Measurements from ENCODE around the gene AGK. TPM values are rescaled to one million over a fixed set of nuclear protein-coding genes. Genes with fewer than 3 reads are reported as not detected.

Gene AGK
- total RNA-seq, 1 experiment from 2014 or later: 41.9 TPM

GRCh38 chr7:141648276-141649114 is 97.3 kb downstream of the AGK start:
- intact Hi-C loops (cut with micrococcal nuclease; ENCODE audit: unreplicated experiment): no loop called here
- H3K36me3 ChIP-seq (ENCODE audit: insufficient read depth, low read length, poor library complexity, severe bottlenecking): peaks cover 3% of the 10 kb centered on the region

GRCh38 chr7:141649137-141649864 is 98.1 kb downstream of the AGK start:
- Histone ChIP-seq H3K4me1 (ENCODE audit: insufficient read depth, low read length, poor library complexity, severe bottlenecking) (no peaks in the 10 kb centered on the region), H3K27me3 (replicated peaks; ENCODE audit: insufficient read depth, low read depth, low read length, poor library complexity) (no peaks in the 10 kb centered on the region), H3K36me3 (ENCODE audit: insufficient read depth, low read length, poor library complexity, severe bottlenecking) (peaks cover 3% of the 10 kb centered on the region), H3K27ac (ENCODE audit: low read depth, low read length, poor library complexity, severe bottlenecking) (no peak overlapping the region), H3K4me3 (ENCODE audit: low read depth, low read length, poor library complexity, severe bottlenecking) (no peak overlapping the region), H3K9me3 (ENCODE audit: low read depth, low read length, poor library complexity, severe bottlenecking) (no peaks in the 10 kb centered on the region)
- ChIA-PET CTCF (interaction anchor here (0.6 to 1.0 kb wide), 4 partner anchors 577 to 1008 kb away, joined by 3 to 5 read pairs (median 4); partner anchors contain the start of genes DENND2A and MRPS33), POLR2A (ENCODE audit: low non-redundant PET) (interaction anchor here (0.5 kb wide), 1 partner anchor 813 kb away, joined by 3 read pairs; no protein-coding TSS in a partner anchor)
- intact Hi-C loops (cut with micrococcal nuclease; ENCODE audit: unreplicated experiment): no loop called here
- DNase-seq (ENCODE audit: low spot score): no peak
- no TSS peak for BruUV-seq (replicated peaks)
- TF ChIP-seq EZH2 (IDR thresholded peaks at IDR 0.05; ENCODE audit: borderline replicate concordance, low read depth, low read length, poor library complexity, severe bottlenecking): no peak
- no peak for TF ChIP-seq CTCF (conservative IDR thresholded peaks at IDR 0.05; ENCODE audit: low read depth, low read length)

More at GRCh38 chr7:141648276-141649114, 97.3 kb downstream of the AGK start:
- CTCF ChIA-PET: no interaction called here
- Histone ChIP-seq H3K27ac (ENCODE audit: low read depth, low read length, poor library complexity, severe bottlenecking) (no peak overlapping the region), H3K4me1 (ENCODE audit: insufficient read depth, low read length, poor library complexity, severe bottlenecking) (no peaks in the 10 kb centered on the region), H3K9me3 (ENCODE audit: low read depth, low read length, poor library complexity, severe bottlenecking) (no peaks in the 10 kb centered on the region), H3K4me3 (ENCODE audit: low read depth, low read length, poor library complexity, severe bottlenecking) (no peak overlapping the region), H3K27me3 (replicated peaks; ENCODE audit: insufficient read depth, low read depth, low read length, poor library complexity) (no peaks in the 10 kb centered on the region)
- BruUV-seq (replicated peaks): no TSS peak
- no peak for TF ChIP-seq CTCF (conservative IDR thresholded peaks at IDR 0.05; ENCODE audit: low read depth, low read length)
- TF ChIP-seq EZH2 (IDR thresholded peaks at IDR 0.05; ENCODE audit: borderline replicate concordance, low read depth, low read length, poor library complexity, severe bottlenecking): no peak
- POLR2A ChIA-PET (ENCODE audit: low non-redundant PET): interaction anchor here (0.5 kb wide), 1 partner anchor 812 kb away, joined by 3 read pairs; no protein-coding TSS in a partner anchor
- DNase-seq (ENCODE audit: low spot score): no peak

GRCh38 chr7:141649865-141650634 is 98.8 kb downstream of the AGK start:
- no peak overlapping the region for H3K4me3 ChIP-seq (ENCODE audit: low read depth, low read length, poor library complexity, severe bottlenecking)
- intact Hi-C loops (cut with micrococcal nuclease; ENCODE audit: unreplicated experiment): loop anchor here (5.0 kb wide), 1 partner anchor 578 kb away; the partner anchor contains the start of gene TMEM178B
- H3K9me3 ChIP-seq (ENCODE audit: low read depth, low read length, poor library complexity, severe bottlenecking): no peaks in the 10 kb centered on the region
- no peaks in the 10 kb centered on the region for H3K27me3 ChIP-seq (replicated peaks; ENCODE audit: insufficient read depth, low read depth, low read length, poor library complexity)
- DNase-seq (ENCODE audit: low spot score): peak; percentile 86
- POLR2A ChIA-PET (ENCODE audit: low non-redundant PET): no interaction called here
- CTCF ChIA-PET: interaction anchor here (0.6 to 1.0 kb wide), 5 partner anchors 88 to 1009 kb away, joined by 3 to 5 read pairs (median 4); partner anchors contain the start of genes DENND2A, MRPS33 and SSBP1
- TF ChIP-seq EZH2 (IDR thresholded peaks at IDR 0.05; ENCODE audit: borderline replicate concordance, low read depth, low read length, poor library complexity, severe bottlenecking) (no peak), CTCF (conservative IDR thresholded peaks at IDR 0.05; ENCODE audit: low read depth, low read length) (peak; percentile 78)
- no peaks in the 10 kb centered on the region for H3K4me1 ChIP-seq (ENCODE audit: insufficient read depth, low read length, poor library complexity, severe bottlenecking)
- BruUV-seq (replicated peaks): no TSS peak
- H3K27ac ChIP-seq (ENCODE audit: low read depth, low read length, poor library complexity, severe bottlenecking): no peak overlapping the region
- peaks cover 3% of the 10 kb centered on the region for H3K36me3 ChIP-seq (ENCODE audit: insufficient read depth, low read length, poor library complexity, severe bottlenecking)

Measured in A673 (cell line).